SU-DHL-6 (cell line): Measurements from ENCODE around the gene CMTR1.

Experiments used
- H2AFZ ChIP-seq: fragments of 200-600 bp; sonication (generic); 2 replicates; pipeline ENCODE4 v1.6.1; 2014; ENCODE audit warnings: low read depth, mild to moderate bottlenecking, moderate library complexity, mixed read lengths, antibody characterized with exemption, low read length; ENCODE audit not compliant: severe bottlenecking
- H3F3A ChIP-seq: fragments of 200-600 bp; shearing (Covaris generic); 2 replicates; pipeline ENCODE4 v1.6.0; 2016; ENCODE audit warnings: antibody characterized with exemption, mild to moderate bottlenecking; ENCODE audit not compliant: insufficient read depth
- H3K27ac ChIP-seq: fragments of 200-600 bp; sonication (generic); 2 replicates; pipeline ENCODE4 v1.5.1; 2016; ENCODE audit warnings: low read depth, mild to moderate bottlenecking, low read length, moderate library complexity, mixed read lengths
- H3K27me3 ChIP-seq: fragments of 200-600 bp; sonication (generic), shearing (Covaris generic); 2 replicates; pipeline ENCODE4 v1.6.0; 2014; ENCODE audit warnings: mild to moderate bottlenecking, low read length
- H3K36me3 ChIP-seq: fragments of 200-600 bp; sonication (generic); 2 replicates; pipeline ENCODE4 v1.6.1; 2014; ENCODE audit warnings: mild to moderate bottlenecking, low read length, mixed read lengths
- H3K4me2 ChIP-seq: fragments of 300-600, 200-600 bp; shearing (Covaris generic), sonication (generic); 2 replicates; pipeline ENCODE4 v1.6.0; 2014; ENCODE audit warnings: low read length, low read depth, mild to moderate bottlenecking; ENCODE audit not compliant: poor library complexity, severe bottlenecking
- H3K4me3 ChIP-seq: fragments of 200-600 bp; sonication (generic); 2 replicates; pipeline ENCODE4 v1.5.1; 2014; ENCODE audit warnings: antibody characterized with exemption, low read length, mild to moderate bottlenecking, mixed read lengths; ENCODE audit not compliant: insufficient read depth, poor library complexity, severe bottlenecking
- H3K79me2 ChIP-seq: fragments of 200-600 bp; sonication (generic); 2 replicates; pipeline ENCODE4 v1.6.1; 2014; ENCODE audit warnings: mild to moderate bottlenecking, low read length, moderate library complexity; ENCODE audit not compliant: insufficient read depth
- H3K9ac ChIP-seq: fragments of 200-600 bp; sonication (generic); 2 replicates; pipeline ENCODE4 v1.7.0; 2014; ENCODE audit warnings: mild to moderate bottlenecking, low read length
- H3K9me2 ChIP-seq: fragments of 200-600 bp; sonication (generic); replicated peaks from 2 replicates; pipeline ENCODE4 v1.6.1; 2014; ENCODE audit warnings: low read length; ENCODE audit not compliant: insufficient read depth
- H3K9me3 ChIP-seq: fragments of 200-600 bp; sonication (generic); 2 replicates; pipeline ENCODE4 v1.6.1; 2014; ENCODE audit warnings: low read length, mixed read lengths; ENCODE audit not compliant: insufficient read depth
- H4K20me1 ChIP-seq: fragments of 200-600 bp; sonication (generic); 2 replicates; pipeline ENCODE4 v1.6.1; 2014; ENCODE audit warnings: low read depth, mild to moderate bottlenecking, antibody characterized with exemption, low read length, moderate library complexity, mixed read lengths
- CTCF ChIP-seq: fragments of 200-600 bp; sonication (generic); IDR thresholded peaks from one replicate; pipeline ENCODE4 v1.5.1; 2017; ENCODE audit warnings: antibody characterized with exemption, mild to moderate bottlenecking, low read length, moderate library complexity; ENCODE audit not compliant: insufficient read depth, poor library complexity, severe bottlenecking
- EZH2phosphoT487 ChIP-seq: fragments of 200-600 bp; sonication (generic), shearing (Covaris generic); conservative IDR thresholded peaks from 2 replicates; pipeline ENCODE4 v1.6.1; 2018; ENCODE audit warnings: mild to moderate bottlenecking, antibody characterized with exemption, low read length, moderate library complexity, mixed read lengths

The CMTR1 gene

GRCh38 chr6:37480118-37480736, 47.2 kb downstream of the CMTR1 start:
- Histone ChIP-seq H3K36me3 (no peaks in the 10 kb centered on the region), H4K20me1 (no peaks in the 10 kb centered on the region; the same call in 1 of the 2 replicates), H3K27ac (no peak overlapping the region), H3K4me2 (no peak overlapping the region), H3K9me2 (no peaks in the 10 kb centered on the region), H3F3A (no peaks in the 10 kb centered on the region), H3K27me3 (no peaks in the 10 kb centered on the region), H3K9me3 (no peaks in the 10 kb centered on the region), H3K9ac (no peak overlapping the region), H2AFZ (no peak overlapping the region), H3K4me3 (no peak overlapping the region), H3K79me2 (no peaks in the 10 kb centered on the region)
- no peak for TF ChIP-seq CTCF

- no peaks in the 10 kb centered on the region for H3K9me3 ChIP-seq
- no peaks in the 10 kb centered on the region for H3K36me3 ChIP-seq
- H3K4me3 ChIP-seq, result no peak overlapping the region
- TF ChIP-seq CTCF, result no peak
- no peak for TF ChIP-seq EZH2phosphoT487
- H4K20me1 ChIP-seq, result no peaks in the 10 kb centered on the region; the same call in 1 of the 2 replicates
- H3K9me2 ChIP-seq, result no peaks in the 10 kb centered on the region
- no peak overlapping the region for H2AFZ ChIP-seq
- H3K9ac ChIP-seq, result no peak overlapping the region
- H3K79me2 ChIP-seq, result no peaks in the 10 kb centered on the region
- H3K27me3 ChIP-seq, result no peaks in the 10 kb centered on the region
- H3K27ac ChIP-seq, result no peak overlapping the region
- H3F3A ChIP-seq, result peaks cover 7% of the 10 kb centered on the region; the same call in 1 of the 2 replicates
- no peak overlapping the region for H3K4me2 ChIP-seq
These were observed 48.0 kb downstream of the CMTR1 start for GRCh38 chr6:37480951-37481534.

GRCh38 chr6:37481711-37482605, 48.9 kb downstream of the CMTR1 start:
- no peak overlapping the region for H2AFZ ChIP-seq
- H3K9me3 ChIP-seq, result no peaks in the 10 kb centered on the region
- H3F3A ChIP-seq, result peaks cover 7% of the 10 kb centered on the region; the same call in 1 of the 2 replicates
- H3K9ac ChIP-seq, result no peak overlapping the region
- H3K79me2 ChIP-seq, result no peaks in the 10 kb centered on the region
- H3K27ac ChIP-seq, result no peak overlapping the region
- TF ChIP-seq CTCF, result no peak
- TF ChIP-seq EZH2phosphoT487, result no peak
- no peaks in the 10 kb centered on the region for H3K9me2 ChIP-seq
- H3K4me2 ChIP-seq, result no peak overlapping the region
- H4K20me1 ChIP-seq, result no peaks in the 10 kb centered on the region; the same call in 1 of the 2 replicates
- H3K27me3 ChIP-seq, result no peaks in the 10 kb centered on the region
- H3K36me3 ChIP-seq, result no peaks in the 10 kb centered on the region
- H3K4me3 ChIP-seq, result no peak overlapping the region
